MCF 10A (cell line): ENCODE results near the gene FNDC10. TPM values are rescaled to one million over a fixed set of nuclear protein-coding genes. Genes with fewer than 3 reads are reported as not detected.

Experiments used
- BruUV-seq: library from RNA; stranded (reverse); fragments of 400-500 nt; replicated peaks from 2 replicates; lab custom pipeline; 2021; lab: Mats Ljungman, UMichigan
- CTCF ChIA-PET: fragments of 300-600 bp; sonication (Branson Sonifier 250); formaldehyde crosslinking; extraction: SDS; loops from one replicate; lab custom pipeline; 2021; ENCODE audit warnings: antibody characterized with exemption, inconsistent platforms; lab: Yijun Ruan, JAX
- POLR2A ChIA-PET: fragments of 300-600, 350-650 bp; sonication (Branson Sonifier 250); formaldehyde crosslinking; extraction: SDS; loops from one replicate; lab custom pipeline; 2020; ENCODE audit warnings: antibody characterized with exemption, inconsistent platforms; lab: Yijun Ruan, JAX
- DNase-seq: peaks from one replicate; pipeline ENCODE4 v3.0.0-alpha.2; 2018; ENCODE audit not compliant: unreplicated experiment
- H3K27ac Mint-ChIP-seq: one replicate; pipeline ENCODE4 v1.8.0; 2022; ENCODE audit warnings: mild to moderate bottlenecking, low read depth, mixed read lengths; ENCODE audit not compliant: unreplicated experiment
- H3K27me3 Mint-ChIP-seq: one replicate; pipeline ENCODE4 v1.8.0; 2022; ENCODE audit warnings: mixed read lengths; ENCODE audit not compliant: insufficient read depth, unreplicated experiment
- H3K36me3 Mint-ChIP-seq: one replicate; pipeline ENCODE4 v1.8.0; 2022; ENCODE audit warnings: mild to moderate bottlenecking, moderate library complexity, mixed read lengths; ENCODE audit not compliant: insufficient read depth, unreplicated experiment
- H3K4me1 Mint-ChIP-seq: one replicate; pipeline ENCODE4 v1.8.0; 2022; ENCODE audit warnings: mixed read lengths; ENCODE audit not compliant: insufficient read depth, unreplicated experiment
- H3K4me3 Mint-ChIP-seq: one replicate; pipeline ENCODE4 v1.8.0; 2022; ENCODE audit warnings: mild to moderate bottlenecking, moderate library complexity, mixed read lengths; ENCODE audit not compliant: unreplicated experiment
- H3K9me3 Mint-ChIP-seq: one replicate; pipeline ENCODE4 v1.8.0; 2022; ENCODE audit warnings: mixed read lengths; ENCODE audit not compliant: unreplicated experiment
- CTCF ChIP-seq: fragments of 200-600 bp; IDR thresholded peaks from one replicate; pipeline ENCODE4 v1.8.0; 2022; ENCODE audit warnings: antibody characterized with exemption, mild to moderate bottlenecking; ENCODE audit not compliant: unreplicated experiment
- intact Hi-C: fragments of 100-400 bp; cut with micrococcal nuclease; formaldehyde crosslinking; loops from 2 replicates; pipeline ENCODE4 v1.14.1; 2022
- total RNA-seq: library from RNA; stranded (reverse); gene quantifications from 2 replicates; pipeline ENCODE4 v1.2.3, GENCODE V29; 2022

FNDC10 gene
- total RNA-seq, 1 experiment from 2014 or later: 5.1 TPM

DNA sequence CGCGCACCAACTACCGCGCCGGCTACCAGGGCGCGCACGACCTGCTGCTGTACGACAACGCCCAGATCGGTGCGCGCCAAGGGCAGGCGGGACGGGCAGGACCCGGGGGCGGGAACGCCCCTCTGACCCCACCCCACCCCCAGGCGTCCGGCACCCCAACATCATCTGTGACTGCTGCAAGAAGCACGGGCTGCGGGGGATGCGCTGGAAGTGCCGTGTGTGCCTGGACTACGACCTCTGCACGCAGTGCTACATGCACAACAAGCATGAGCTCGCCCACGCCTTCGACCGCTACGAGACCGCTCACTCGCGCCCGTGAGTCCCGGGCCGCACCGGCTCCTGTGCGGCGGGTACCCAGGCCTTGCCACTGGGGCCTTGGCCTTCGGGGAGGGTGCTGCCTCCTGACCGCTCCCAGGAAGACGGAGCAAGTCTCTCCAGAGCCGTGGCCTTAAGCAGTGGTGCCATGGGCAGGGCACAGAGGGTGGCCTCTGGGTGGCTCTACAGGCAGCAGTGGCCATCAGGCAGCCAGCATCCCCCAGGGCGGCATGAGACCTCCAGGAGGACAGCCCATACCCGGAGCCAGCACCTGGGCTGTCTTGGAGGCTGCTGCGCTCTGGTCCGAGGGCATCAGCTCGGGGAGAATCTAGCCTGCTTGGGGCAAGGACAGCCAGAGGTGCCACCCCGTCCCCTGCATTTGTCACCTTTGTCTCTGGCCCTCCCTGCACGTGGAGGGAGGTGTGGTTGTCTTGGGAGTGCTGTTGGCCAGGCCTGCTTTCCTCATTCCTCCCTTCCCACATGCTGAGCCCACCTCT is 23.9 kb upstream of the FNDC10 start:
- POLR2A ChIA-PET: no interaction called here
- DNase-seq: no peak
- intact Hi-C loops: no loop called here
- no peaks in the 10 kb centered on the region for H3K9me3 Mint-ChIP-seq
- H3K27me3 Mint-ChIP-seq: no peaks in the 10 kb centered on the region
- CTCF ChIA-PET: interaction anchor here (0.6 kb wide), 1 partner anchor 25 kb away, joined by 5 read pairs; no protein-coding TSS in a partner anchor
- H3K4me1 Mint-ChIP-seq: no peaks in the 10 kb centered on the region
- no peak overlapping the region for H3K27ac Mint-ChIP-seq
- no peak overlapping the region for H3K4me3 Mint-ChIP-seq
- TF ChIP-seq CTCF: no peak
- H3K36me3 Mint-ChIP-seq: peaks cover 7% of the 10 kb centered on the region
- BruUV-seq: no TSS peak

- no TSS peak for BruUV-seq
- ChIA-PET POLR2A (no interaction called here), CTCF (no interaction called here)
- H3K27ac Mint-ChIP-seq: no peak overlapping the region
- H3K4me3 Mint-ChIP-seq: no peak overlapping the region
- TF ChIP-seq CTCF: no peak
- peaks cover 7% of the 10 kb centered on the region for H3K36me3 Mint-ChIP-seq
- no peaks in the 10 kb centered on the region for H3K27me3 Mint-ChIP-seq
- no peaks in the 10 kb centered on the region for H3K4me1 Mint-ChIP-seq
- intact Hi-C loops: no loop called here
- no peaks in the 10 kb centered on the region for H3K9me3 Mint-ChIP-seq
- no peak for DNase-seq
Measured at GRCh38 chr1:1623181-1623630, 23.3 kb upstream of the FNDC10 start.

DNA sequence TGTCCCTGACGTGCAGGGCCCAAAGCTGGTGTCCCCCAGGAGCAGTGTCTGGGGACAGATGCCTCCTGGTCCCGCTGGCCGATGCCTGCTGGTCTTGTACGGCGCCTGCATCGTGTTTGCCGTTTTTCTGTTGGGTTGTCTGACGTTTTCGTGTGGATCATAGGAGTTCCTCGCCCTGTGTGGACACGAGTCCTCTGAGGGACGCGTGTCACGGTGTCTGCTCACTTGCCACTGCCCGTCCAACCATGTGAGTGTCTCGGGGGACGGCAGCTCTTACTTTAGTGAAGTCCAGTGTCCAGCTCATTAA is 22.8 kb upstream of the FNDC10 start:
- no peak overlapping the region for H3K27ac Mint-ChIP-seq
- no peaks in the 10 kb centered on the region for H3K9me3 Mint-ChIP-seq
- H3K27me3 Mint-ChIP-seq: no peaks in the 10 kb centered on the region
- no peaks in the 10 kb centered on the region for H3K4me1 Mint-ChIP-seq
- BruUV-seq: no TSS peak
- H3K4me3 Mint-ChIP-seq: no peak overlapping the region
- POLR2A ChIA-PET: no interaction called here
- no peak for TF ChIP-seq CTCF
- intact Hi-C loops: no loop called here
- no peak for DNase-seq
- H3K36me3 Mint-ChIP-seq: peaks cover 7% of the 10 kb centered on the region
- CTCF ChIA-PET: no interaction called here

GRCh38 chr1:1622010-1622787 is 22.3 kb upstream of the FNDC10 start:
- Mint-ChIP-seq H3K4me1 (no peaks in the 10 kb centered on the region), H3K27me3 (no peaks in the 10 kb centered on the region), H3K36me3 (peaks cover 7% of the 10 kb centered on the region), H3K9me3 (no peaks in the 10 kb centered on the region), H3K27ac (no peak overlapping the region), H3K4me3 (no peak overlapping the region)
- no TSS peak for BruUV-seq
- POLR2A ChIA-PET: no interaction called here
- CTCF ChIA-PET: interaction anchor here (0.6 kb wide), 1 partner anchor 511 kb away, joined by 3 read pairs; no protein-coding TSS in a partner anchor
- no peak for DNase-seq
- intact Hi-C loops: no loop called here
- TF ChIP-seq CTCF: no peak
